ENCODE results near the gene ZXDC. TPM values are rescaled to one million over a fixed set of nuclear protein-coding genes. Genes with fewer than 3 reads are reported as not detected.

The ZXDC gene
- polyA plus RNA-seq, 1 donor (not counting 4 experiments of a cell fraction or from before 2014, with no cell fraction given): 10.7 TPM

GRCh38 chr3:126499401-126499800 lies 23.7 kb upstream of the ZXDC start:
- Histone ChIP-seq H3K27me3 (ENCODE audit: control insufficient read depth, extremely low read depth, insufficient read depth, low read length) (peaks cover 10% of the 10 kb centered on the region), H3K9me1 (ENCODE audit: control insufficient read depth, extremely low read depth, insufficient read depth, low read length) (no peaks in the 10 kb centered on the region), H3K27ac (ENCODE audit: control insufficient read depth, insufficient read depth, low read length) (no peak overlapping the region), H3K4me1 (ENCODE audit: control insufficient read depth, extremely low read depth, insufficient read depth, low read length) (no peaks in the 10 kb centered on the region), H3K9ac (ENCODE audit: control insufficient read depth, extremely low read depth, insufficient read depth, low read length) (no peak overlapping the region), H3K4me3 (ENCODE audit: control insufficient read depth in 2 of 3, extremely low read depth in 1 of 3, insufficient read depth in 2 of 3, low read depth in 1 of 3, low read length in 3 of 3) (no peak overlapping the region), H3K9me3 (ENCODE audit: control insufficient read depth, low read depth, low read length) (no peaks in the 10 kb centered on the region), H3K4me2 (ENCODE audit: control insufficient read depth, extremely low read depth, insufficient read depth, low read depth, low read length) (no peak overlapping the region), H3K79me2 (ENCODE audit: control insufficient read depth, insufficient read depth, low read length) (no peaks in the 10 kb centered on the region), H4K20me1 (ENCODE audit: control insufficient read depth, extremely low read depth, insufficient read depth, low read length) (no peaks in the 10 kb centered on the region), H2AFZ (ENCODE audit: control insufficient read depth, low read length) (no peak overlapping the region), H3K36me3 (ENCODE audit: control insufficient read depth in 2 of 2, extremely low read depth in 1 of 2, insufficient read depth in 2 of 2, low read length in 2 of 2) (no peaks in the 10 kb centered on the region)
- DNase-seq (ENCODE audit: low read depth, low spot score) (no peak), FAIRE-seq (no peak)
- dilution Hi-C loops (cut with MboI; ENCODE audit: extremely low pct_ligation_motif_present, low sequenced_read_pairs): no loop called here
- TF ChIP-seq EZH2 (IDR thresholded peaks at IDR 0.05; ENCODE audit: low read length) (no peak), CTCF (optimal IDR thresholded peaks at IDR 0.05 in 1 of 3, IDR thresholded peaks at IDR 0.05 in 1 of 3, conservative IDR thresholded peaks at IDR 0.05 in 1 of 3; ENCODE audit: extremely low read depth in 1 of 3, insufficient read depth in 2 of 3, low read length in 3 of 3) (no peak)

- no peak overlapping the region for H2AFZ ChIP-seq (ENCODE audit: control insufficient read depth, low read length)
- H3K9me1 ChIP-seq (ENCODE audit: control insufficient read depth, extremely low read depth, insufficient read depth, low read length): no peaks in the 10 kb centered on the region
- H4K20me1 ChIP-seq (ENCODE audit: control insufficient read depth, extremely low read depth, insufficient read depth, low read length): no peaks in the 10 kb centered on the region
- no peak for DNase-seq (ENCODE audit: low read depth, low spot score)
- H3K36me3 ChIP-seq (ENCODE audit: control insufficient read depth in 2 of 2, extremely low read depth in 1 of 2, insufficient read depth in 2 of 2, low read length in 2 of 2): no peaks in the 10 kb centered on the region
- H3K9me3 ChIP-seq (ENCODE audit: control insufficient read depth, low read depth, low read length): no peaks in the 10 kb centered on the region
- no peak overlapping the region for H3K4me3 ChIP-seq (ENCODE audit: control insufficient read depth in 2 of 3, extremely low read depth in 1 of 3, insufficient read depth in 2 of 3, low read depth in 1 of 3, low read length in 3 of 3)
- H3K4me2 ChIP-seq (ENCODE audit: control insufficient read depth, extremely low read depth, insufficient read depth, low read depth, low read length): no peak overlapping the region
- H3K79me2 ChIP-seq (ENCODE audit: control insufficient read depth, insufficient read depth, low read length): no peaks in the 10 kb centered on the region
- H3K9ac ChIP-seq (ENCODE audit: control insufficient read depth, extremely low read depth, insufficient read depth, low read length): no peak overlapping the region
- TF ChIP-seq EZH2 (IDR thresholded peaks at IDR 0.05; ENCODE audit: low read length) (no peak), CTCF (optimal IDR thresholded peaks at IDR 0.05 in 1 of 3, IDR thresholded peaks at IDR 0.05 in 1 of 3, conservative IDR thresholded peaks at IDR 0.05 in 1 of 3; ENCODE audit: extremely low read depth in 1 of 3, insufficient read depth in 2 of 3, low read length in 3 of 3) (no peak)
- dilution Hi-C loops (cut with MboI; ENCODE audit: extremely low pct_ligation_motif_present, low sequenced_read_pairs): no loop called here
- H3K4me1 ChIP-seq (ENCODE audit: control insufficient read depth, extremely low read depth, insufficient read depth, low read length): no peaks in the 10 kb centered on the region
- no peak overlapping the region for H3K27ac ChIP-seq (ENCODE audit: control insufficient read depth, insufficient read depth, low read length)
- no peak for FAIRE-seq
- peaks cover 8% of the 10 kb centered on the region for H3K27me3 ChIP-seq (ENCODE audit: control insufficient read depth, extremely low read depth, insufficient read depth, low read length)
Measured at GRCh38 chr3:126498929-126499328, 23.2 kb upstream of the ZXDC start.

All from keratinocyte (primary cell).